Liver (tissue), 3 donors: ENCODE results near the gene HPCAL4.

ENCODE experiments used
- EGR1 ChIP-seq, 2 donors: IDR thresholded peaks; 2 replicates each; pipeline ENCODE4 v1.6.1; 2016 to 2018; ENCODE audit warnings: antibody characterized with exemption in 2 of 2, low read depth in 2 of 2
- FOXA1 ChIP-seq: IDR thresholded peaks from 2 replicates; pipeline ENCODE4 v1.6.1; 2016; ENCODE audit warnings: antibody characterized with exemption
- GABPA ChIP-seq, 2 donors: IDR thresholded peaks in 1 of 2; conservative IDR thresholded peaks in 1 of 2; 2 replicates each; pipeline ENCODE4 v1.6.1; 2016; ENCODE audit warnings: antibody characterized with exemption in 2 of 2, mild to moderate bottlenecking in 1 of 2, moderate library complexity in 1 of 2
- HNF4A ChIP-seq, 2 donors: conservative IDR thresholded peaks; 2 replicates each; pipeline ENCODE4 v1.6.1; 2016; ENCODE audit warnings: antibody characterized with exemption in 2 of 2, mild to moderate bottlenecking in 2 of 2
- RAD21 ChIP-seq, 2 donors: IDR thresholded peaks; 2 replicates each; pipeline ENCODE4 v1.6.1; 2016; ENCODE audit warnings: antibody characterized with exemption in 2 of 2, mild to moderate bottlenecking in 2 of 2
- RXRA ChIP-seq, 2 donors: IDR thresholded peaks; 2 replicates each; pipeline ENCODE4 v1.6.1; 2017 to 2018; ENCODE audit warnings: antibody characterized with exemption in 2 of 2, mild to moderate bottlenecking in 1 of 2
- TAF1 ChIP-seq: conservative IDR thresholded peaks from 2 replicates; pipeline ENCODE4 v1.6.1; 2016; ENCODE audit warnings: antibody characterized with exemption, mild to moderate bottlenecking
- TF ChIP-seq, protein P1 (sequence below): fragments of 150-350 bp; IDR thresholded peaks from 2 replicates; pipeline ENCODE4 v1.5.1; 2017; ENCODE audit warnings: improper control_type of control experiment, low read depth, low read length; ENCODE audit not compliant: missing input control
- TF ChIP-seq, protein P2 (sequence below): IDR thresholded peaks from 2 replicates; pipeline ENCODE4 v1.6.1; 2016; ENCODE audit warnings: antibody characterized with exemption, mild to moderate bottlenecking
- TF ChIP-seq, protein P3 (sequence below): IDR thresholded peaks from 2 replicates; pipeline ENCODE4 v1.6.1; 2016; ENCODE audit warnings: antibody characterized with exemption
- donor health status: healthy.
- donor health status: healthy.

DNA sequence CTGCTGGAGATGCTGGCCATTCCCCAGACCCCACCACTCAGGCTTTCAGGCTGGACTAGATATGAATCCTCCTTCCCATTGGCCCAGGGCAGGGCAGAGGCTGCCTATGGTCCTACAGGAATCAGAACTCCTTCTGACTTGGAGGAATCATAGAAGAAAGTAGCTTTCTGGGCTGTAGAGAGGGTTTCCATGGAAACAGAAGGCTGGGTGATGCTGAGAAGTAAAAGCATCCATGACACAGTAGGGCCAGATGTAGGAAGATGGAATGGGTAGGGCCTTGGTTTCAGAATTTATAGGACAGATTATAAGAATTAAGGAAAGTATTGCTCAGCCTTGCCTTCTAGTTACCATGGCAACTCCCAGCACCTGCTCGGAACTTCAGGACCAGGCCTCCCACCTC, 28.4 kb downstream of the HPCAL4 start:
- TF ChIP-seq, protein P1, sequence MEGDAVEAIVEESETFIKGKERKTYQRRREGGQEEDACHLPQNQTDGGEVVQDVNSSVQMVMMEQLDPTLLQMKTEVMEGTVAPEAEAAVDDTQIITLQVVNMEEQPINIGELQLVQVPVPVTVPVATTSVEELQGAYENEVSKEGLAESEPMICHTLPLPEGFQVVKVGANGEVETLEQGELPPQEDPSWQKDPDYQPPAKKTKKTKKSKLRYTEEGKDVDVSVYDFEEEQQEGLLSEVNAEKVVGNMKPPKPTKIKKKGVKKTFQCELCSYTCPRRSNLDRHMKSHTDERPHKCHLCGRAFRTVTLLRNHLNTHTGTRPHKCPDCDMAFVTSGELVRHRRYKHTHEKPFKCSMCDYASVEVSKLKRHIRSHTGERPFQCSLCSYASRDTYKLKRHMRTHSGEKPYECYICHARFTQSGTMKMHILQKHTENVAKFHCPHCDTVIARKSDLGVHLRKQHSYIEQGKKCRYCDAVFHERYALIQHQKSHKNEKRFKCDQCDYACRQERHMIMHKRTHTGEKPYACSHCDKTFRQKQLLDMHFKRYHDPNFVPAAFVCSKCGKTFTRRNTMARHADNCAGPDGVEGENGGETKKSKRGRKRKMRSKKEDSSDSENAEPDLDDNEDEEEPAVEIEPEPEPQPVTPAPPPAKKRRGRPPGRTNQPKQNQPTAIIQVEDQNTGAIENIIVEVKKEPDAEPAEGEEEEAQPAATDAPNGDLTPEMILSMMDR = no peak
- TF ChIP-seq, protein P2, sequence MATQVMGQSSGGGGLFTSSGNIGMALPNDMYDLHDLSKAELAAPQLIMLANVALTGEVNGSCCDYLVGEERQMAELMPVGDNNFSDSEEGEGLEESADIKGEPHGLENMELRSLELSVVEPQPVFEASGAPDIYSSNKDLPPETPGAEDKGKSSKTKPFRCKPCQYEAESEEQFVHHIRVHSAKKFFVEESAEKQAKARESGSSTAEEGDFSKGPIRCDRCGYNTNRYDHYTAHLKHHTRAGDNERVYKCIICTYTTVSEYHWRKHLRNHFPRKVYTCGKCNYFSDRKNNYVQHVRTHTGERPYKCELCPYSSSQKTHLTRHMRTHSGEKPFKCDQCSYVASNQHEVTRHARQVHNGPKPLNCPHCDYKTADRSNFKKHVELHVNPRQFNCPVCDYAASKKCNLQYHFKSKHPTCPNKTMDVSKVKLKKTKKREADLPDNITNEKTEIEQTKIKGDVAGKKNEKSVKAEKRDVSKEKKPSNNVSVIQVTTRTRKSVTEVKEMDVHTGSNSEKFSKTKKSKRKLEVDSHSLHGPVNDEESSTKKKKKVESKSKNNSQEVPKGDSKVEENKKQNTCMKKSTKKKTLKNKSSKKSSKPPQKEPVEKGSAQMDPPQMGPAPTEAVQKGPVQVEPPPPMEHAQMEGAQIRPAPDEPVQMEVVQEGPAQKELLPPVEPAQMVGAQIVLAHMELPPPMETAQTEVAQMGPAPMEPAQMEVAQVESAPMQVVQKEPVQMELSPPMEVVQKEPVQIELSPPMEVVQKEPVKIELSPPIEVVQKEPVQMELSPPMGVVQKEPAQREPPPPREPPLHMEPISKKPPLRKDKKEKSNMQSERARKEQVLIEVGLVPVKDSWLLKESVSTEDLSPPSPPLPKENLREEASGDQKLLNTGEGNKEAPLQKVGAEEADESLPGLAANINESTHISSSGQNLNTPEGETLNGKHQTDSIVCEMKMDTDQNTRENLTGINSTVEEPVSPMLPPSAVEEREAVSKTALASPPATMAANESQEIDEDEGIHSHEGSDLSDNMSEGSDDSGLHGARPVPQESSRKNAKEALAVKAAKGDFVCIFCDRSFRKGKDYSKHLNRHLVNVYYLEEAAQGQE = no peak
- no peak for TF ChIP-seq FOXA1
- TF ChIP-seq GABPA (IDR thresholded peaks at IDR 0.05 in 1 of 2, conservative IDR thresholded peaks at IDR 0.05 in 1 of 2) = no peak
- TF ChIP-seq HNF4A (conservative IDR thresholded peaks at IDR 0.05) = no peak
- no peak for TF ChIP-seq RAD21 (IDR thresholded peaks at IDR 0.05)
- TF ChIP-seq TAF1 = no peak
- no peak for TF ChIP-seq EGR1 (IDR thresholded peaks at IDR 0.05; ENCODE audit: low read depth in 2 of 2)
- TF ChIP-seq, protein P3, sequence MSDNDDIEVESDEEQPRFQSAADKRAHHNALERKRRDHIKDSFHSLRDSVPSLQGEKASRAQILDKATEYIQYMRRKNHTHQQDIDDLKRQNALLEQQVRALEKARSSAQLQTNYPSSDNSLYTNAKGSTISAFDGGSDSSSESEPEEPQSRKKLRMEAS = no peak
- no peak for TF ChIP-seq RXRA (IDR thresholded peaks at IDR 0.05)
